ENCODE data around the gene GPR137B.

DNA sequence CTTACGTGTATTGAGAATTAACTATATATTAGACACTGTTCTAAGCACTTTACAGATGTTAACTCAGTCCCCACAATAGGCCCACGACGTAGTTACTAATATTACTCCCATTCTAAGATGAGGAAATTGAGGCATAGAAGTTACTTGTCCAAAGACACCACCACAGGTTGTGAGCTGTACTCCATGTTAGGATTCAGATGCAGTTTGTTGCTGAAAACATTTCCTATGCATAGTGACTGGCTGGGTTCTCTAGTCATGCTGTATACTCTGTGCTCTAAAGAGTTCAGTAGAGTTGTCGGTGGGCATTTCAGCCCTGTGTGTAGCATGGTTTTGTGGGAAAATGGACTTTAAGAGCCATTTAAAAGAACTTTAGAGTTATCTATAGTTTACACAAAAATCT lies 65.2 kb downstream of the GPR137B start:
- TF ChIP-seq SP4 (IDR thresholded peaks at IDR 0.05; ENCODE audit: low read length) (no peak), CTCF (IDR thresholded peaks at IDR 0.05; ENCODE audit: control extremely low read depth in 1 of 3, insufficient read depth in 1 of 3, low read depth in 1 of 3, low read length in 3 of 3) (no peak)
